NCI-H2107 treated with DMSO at 0.1 percent for 48 hours (cell line): ENCODE data around the gene NPIPB12.
"Not testable (repeated sequence)": the region's sequence is repeated elsewhere in the genome, so short reads cannot be mapped to it uniquely, and the experiment has no call there.

Experiments used
- DNase-seq: peaks from one replicate; lab custom pipeline; 2025; ENCODE audit not compliant: unreplicated experiment; lab: John Stamatoyannopoulos, UW

The NPIPB12 gene

DNA sequence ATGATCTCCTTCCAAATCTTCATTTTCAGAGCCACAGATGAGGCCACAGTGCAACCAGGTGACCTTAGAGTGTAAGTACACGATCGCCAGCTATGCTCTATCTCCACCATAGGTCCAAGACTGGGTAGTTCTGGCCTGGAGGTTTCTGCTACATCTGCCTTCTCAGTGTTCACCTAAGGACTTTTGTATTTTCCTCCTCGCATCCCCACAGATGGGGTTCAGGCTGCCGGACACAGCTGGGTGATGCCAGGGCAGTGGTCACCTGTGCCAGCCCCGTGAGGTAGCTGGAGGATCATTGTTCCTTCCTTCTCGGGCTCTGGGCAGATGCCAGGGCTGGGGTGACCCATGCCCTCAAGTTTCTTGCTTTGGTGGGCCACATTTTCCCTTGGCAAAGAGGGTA lies at the start of gene NPIPB12:
Gene NPIPB12, minus strand, starts transcription at position 101 of the 400 bp plus-strand sequence.
- DNase-seq, result not testable (repeated sequence)

DNA sequence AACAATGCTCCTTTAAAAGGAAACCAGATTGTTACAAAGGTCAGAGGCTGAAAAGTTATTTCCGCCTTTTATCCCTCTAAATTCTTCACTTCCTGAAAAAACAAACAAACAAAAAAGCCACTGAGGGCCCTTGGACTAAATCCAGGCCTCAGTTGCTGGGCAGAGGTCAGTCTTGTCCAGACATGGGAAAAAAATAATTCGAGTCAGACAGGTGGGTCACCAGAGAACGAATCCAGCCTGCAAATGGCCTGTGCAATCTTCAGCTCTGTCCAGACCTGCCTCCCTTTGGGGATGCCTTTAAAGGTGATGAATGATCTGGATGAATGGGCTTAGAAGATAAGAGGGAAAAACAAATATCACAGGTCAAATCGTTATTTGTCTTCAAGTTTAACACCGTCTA lies 15.3 kb upstream of the NPIPB12 start:
- not testable (repeated sequence) for DNase-seq

DNA sequence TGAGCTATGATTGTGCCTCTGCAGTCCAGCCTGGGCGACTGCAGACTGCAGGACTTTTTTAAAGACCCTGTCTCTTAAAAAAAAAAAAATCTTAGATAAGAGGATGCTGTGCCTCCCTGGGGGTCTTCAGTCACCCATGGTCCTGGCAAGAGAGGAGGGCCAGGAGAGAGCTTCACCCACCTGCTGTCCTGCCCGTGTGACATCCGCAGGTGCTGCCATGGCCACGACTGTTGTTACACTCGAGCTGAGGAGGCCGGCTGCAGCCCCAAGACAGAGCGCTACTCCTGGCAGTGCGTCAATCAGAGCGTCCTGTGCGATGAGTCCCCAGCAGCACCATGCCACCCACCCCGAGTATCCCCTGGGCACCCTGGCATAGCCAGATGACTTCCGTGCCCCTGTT lies 23.9 kb downstream of the NPIPB12 start:
- not testable (repeated sequence) for DNase-seq

DNA sequence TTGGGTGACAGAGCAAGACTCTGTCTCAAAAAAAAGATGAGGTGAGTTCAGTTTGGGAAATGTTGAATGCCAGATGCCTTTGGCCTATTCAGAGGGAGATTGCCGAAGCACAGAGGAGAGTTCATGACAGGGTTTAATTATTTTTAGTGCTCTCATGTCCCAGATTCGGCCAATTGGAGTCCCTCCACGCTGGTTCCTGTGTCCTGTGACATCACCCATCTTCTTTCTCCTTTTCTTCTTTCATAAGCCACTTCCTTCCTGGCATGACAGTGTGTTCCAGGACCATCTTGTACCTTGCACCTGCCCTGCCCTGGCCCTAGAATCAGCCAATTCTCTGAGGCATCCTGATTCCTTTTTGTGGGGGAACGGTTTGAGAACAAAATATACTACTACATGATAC lies 34.1 kb downstream of the NPIPB12 start:
- DNase-seq, result not testable (repeated sequence)

DNA sequence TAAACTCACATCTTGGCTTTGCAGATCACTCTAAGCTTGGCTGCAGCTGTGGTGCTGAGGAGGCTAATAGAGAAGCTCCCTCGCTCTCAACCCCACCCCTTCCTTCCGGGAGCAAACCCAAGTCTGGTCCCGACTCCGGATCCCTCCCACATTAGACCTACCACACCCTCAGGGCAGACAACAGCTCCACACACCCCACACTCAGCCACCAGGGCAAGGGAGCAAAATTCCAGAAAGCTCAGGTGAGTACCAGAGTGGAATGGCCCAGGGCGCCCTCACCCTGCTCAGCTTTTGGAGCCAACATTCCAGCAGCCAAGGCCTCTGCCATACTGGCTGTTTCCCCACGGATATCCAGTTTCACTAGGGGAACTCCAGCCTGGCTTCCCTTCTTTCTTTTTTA lies 36.5 kb downstream of the NPIPB12 start:
- DNase-seq, result not testable (repeated sequence)

DNA sequence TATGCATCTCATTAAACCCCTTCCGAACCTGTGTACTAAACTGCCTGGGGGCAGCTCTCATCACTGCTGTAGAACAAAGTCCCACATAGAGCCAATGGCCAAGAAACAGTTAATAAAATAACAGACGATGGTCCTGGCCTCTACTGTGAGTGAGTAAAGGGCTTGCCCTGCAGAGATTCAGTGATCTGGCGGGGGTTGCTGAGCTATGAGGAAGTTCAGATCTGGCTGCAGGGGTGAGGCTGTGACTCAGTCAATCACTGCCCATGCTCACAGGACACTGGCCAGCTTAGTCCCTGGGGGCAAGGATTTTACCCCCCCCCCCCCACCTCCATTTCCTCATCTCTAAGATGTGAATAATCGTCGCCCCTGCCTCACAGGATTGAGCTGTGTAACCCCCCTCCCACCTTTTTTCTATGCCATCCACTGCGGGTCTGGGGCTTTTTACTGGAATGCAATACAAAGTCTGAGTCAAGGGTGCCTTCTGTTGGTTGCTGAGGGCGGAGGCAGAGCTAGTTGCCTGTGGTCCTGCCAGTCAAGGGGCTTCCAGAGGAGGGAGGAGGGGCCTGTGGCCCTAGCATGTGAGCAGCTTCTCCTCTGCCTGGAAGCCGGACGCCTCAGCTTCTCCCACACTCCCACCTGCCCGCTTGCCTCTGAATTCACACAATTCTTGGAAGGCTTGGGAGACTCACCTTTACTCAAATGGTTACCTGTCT lies 38.4 kb downstream of the NPIPB12 start:
- not testable (repeated sequence) for DNase-seq

DNA sequence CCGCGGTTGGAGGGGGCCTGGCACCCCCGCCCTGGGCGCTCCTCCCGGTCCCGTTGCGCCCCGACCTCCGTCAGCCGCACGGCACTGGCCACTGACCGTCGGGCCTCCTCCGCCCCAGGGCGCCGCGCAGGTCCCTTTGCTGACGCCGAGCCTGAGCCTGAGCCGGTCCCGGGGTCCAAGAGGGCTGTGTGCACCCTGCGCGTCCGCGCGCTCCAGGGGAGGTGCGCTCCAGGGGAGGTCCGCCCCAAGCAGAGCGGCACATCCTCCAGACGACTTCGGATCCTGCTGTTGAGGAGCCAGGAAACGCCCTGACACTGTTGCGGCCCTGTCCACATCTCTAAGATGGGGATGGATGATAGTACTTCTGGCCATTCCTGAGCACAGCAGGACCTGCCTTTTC lies 39.3 kb downstream of the NPIPB12 start:
- DNase-seq, result not testable (repeated sequence)

DNA sequence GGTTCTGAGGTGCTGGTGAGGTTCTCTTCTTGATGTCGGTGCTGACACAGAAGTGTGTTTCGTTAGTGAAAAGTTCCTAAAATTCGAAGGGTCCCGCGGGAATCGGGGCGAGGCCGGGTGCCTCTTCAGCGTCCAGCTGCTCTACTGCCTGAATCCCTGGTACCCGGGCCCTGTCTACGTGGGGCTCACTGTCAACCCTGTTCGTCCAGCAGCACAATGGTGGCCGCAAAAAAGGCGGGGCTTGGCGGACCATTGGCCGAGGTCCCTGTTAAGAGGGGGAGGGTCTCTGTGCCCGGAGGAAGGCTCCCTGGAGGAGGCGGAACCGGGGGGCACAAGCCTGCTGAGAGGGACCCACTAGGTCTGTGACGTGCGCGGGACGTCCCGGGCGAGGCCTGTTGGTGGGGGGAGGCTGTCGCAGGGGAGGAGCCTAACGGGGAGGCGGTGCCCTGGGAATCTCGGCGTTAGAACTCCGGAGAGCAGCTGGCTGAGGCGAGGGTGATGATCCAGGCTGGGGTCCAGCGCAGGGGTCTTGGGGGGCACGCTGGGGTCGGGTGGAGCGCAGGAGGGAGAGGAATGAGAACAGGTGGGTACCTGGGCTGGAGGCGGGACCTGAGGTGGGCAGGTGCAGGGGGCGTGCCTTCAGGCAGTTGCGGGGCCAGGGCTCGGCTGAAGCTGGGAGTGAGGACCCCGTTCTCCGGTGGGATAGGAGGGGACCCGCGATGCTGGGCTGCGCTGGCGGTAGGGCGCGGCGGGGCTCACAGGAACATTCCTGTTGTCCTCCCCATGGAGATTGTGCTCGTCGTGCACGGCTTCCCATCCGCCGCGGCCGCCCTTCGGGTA lies 40.0 kb downstream of the NPIPB12 start:
- DNase-seq, result not testable (repeated sequence)

DNA sequence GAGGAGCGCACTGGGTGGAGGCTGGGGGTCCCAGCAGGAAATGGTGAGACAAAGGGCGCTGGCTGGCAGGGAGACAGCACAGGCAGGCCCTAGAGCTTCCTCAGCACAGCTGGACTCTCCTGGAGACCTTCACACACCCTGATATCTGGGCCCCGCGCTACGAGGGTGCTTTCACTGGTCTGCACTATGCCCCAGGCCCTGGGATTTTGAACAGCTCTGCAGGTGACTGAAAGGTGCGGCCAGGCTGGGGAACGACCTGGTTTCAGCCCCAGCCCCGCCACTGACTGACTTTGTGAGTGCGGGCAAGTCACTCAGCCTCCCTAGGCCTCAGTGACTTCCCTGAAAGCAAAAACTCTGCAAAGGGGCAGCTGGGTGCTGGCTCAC lies 45.6 kb downstream of the NPIPB12 start:
- not testable (repeated sequence) for DNase-seq

DNA sequence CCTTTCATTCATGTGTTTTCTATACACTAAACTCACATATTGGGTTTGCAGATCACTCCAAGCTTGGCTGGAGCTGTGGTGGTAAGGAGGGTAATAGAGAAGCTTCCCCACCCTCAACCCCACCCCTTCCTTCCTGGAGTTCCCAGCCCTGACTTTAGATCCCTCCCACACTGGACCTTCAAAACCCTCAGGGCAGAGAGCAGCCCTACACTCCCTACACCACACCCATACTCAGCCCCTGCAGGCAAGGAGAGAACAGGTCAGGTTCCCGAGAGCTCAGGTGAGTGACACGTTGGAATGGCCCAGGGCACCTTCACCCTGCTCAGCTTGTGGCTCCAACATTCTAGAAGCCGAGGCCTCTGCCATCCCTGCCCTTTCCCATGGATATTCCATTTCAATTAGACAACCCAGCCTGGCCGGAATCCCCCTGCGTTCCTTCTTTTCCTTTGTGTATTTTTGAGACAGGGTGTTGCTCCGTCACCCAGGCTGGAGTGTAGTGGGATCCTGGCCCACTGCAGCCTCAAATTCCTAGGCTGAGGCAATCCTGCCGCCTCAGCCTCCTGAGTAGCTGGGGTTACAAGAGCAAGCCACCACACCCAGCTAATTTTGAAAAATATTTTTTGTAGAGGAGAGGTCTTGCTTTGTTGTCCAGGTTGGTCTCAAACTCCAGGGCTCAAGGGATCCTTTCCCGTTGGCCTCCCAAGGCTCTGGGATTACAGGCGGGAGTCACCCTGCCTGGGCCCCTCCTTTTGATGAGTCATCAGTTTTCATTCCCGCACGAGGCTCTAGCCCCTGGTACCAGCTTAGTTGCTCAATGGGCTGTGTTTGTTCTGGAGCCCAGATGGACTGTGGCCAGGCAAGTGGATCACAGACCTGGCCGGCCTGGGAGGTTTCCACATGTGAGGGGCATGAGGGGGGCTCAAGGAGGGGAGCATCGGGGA lies 46.2 kb downstream of the NPIPB12 start, which contains the start of gene SULT1A4:
Gene SULT1A4, plus strand, starts transcription at position 208 of the 941 bp plus-strand sequence. CDS start 1,473 bp downstream, outside the sequence.
- DNase-seq, result not testable (repeated sequence)

DNA sequence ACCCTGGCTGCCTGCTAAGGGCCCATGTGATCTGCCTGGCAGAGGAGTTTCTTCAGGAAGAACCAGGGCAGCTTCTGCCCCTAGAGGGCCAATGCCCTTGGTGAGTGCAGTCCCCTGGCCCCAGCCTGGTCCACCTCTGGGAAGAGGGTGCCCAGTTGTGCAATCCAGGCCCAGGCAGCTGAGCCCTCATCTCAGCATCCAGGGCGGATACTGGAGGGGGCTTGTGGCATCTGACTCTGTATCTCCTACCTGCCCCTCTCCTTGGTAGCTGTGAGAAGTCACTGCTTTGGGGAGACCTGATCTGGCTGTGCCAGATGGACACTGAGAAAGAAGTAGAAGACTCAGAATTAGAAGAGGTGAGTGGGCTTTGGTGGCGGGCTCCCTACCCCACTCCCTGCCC lies 48.5 kb downstream of the NPIPB12 start:
- DNase-seq, result not testable (repeated sequence)

DNA sequence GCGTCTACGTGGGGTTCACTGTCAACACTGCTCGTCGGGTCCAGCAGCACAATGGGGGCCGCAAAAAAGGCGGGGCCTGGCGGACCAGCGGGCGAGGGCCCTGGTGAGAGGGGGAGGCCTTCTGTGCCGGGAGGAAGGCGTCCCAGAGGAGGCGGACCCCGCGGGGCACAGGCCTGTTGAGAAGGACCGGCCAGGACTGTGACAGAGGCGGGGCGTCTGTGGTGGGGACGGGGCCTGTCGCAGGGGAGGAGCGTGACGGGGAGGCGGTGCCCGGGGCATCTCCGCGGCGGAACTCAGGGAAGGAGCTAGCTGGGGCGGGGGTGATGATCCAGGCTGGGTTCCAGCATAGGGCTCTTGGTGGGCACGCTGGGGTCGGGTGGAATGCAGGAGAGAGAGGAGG lies 51.4 kb downstream of the NPIPB12 start:
- DNase-seq, result not testable (repeated sequence)

DNA sequence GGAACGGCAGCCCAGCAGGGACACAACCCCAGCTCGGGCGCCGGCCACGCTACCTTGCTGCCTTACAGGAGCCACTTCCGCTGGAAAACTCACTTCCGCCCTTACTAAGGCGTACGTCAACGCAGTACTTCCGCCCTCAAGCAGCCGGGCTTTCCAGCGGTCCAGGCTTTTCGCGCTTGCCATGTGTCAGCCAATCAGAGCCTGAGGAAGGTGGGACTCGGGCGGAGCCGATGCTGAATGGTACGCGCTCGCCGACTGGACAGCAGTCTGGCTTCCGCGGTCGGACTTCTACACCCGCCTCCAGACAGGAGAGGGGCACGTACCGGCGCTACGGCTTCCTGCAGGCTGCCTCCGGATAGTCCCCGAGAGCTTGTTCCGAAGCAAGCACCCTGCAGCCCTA lies 51.9 kb downstream of the NPIPB12 start, which contains the start of the genes BOLA2 and SLX1B:
Gene BOLA2, minus strand, starts transcription at position 83 of the 400 bp plus-strand sequence. CDS start 98 bp downstream, outside the sequence.
Gene SLX1B, plus strand, starts transcription at position 265 of the 400 bp plus-strand sequence.
- DNase-seq, result not testable (repeated sequence)

DNA sequence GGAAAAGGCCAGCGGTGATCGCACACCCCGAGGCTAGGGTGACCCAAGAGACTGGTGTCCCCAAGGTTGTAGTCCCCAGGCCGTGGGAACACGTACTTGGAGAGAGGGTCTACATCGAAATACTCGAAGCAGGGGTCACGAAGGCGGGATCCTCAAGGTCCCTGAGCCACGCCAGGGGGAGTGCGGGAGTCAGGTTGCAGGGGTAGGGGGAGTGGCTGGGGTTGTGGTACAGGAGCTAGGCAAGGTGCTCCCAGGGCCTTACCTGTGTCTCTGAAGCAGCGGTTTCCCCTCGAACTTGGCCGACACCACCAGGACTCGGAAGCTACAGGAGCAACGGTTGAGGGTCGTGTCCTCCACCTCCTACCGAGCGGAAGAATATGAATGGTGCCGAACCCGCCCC lies 52.5 kb downstream of the NPIPB12 start:
- DNase-seq, result not testable (repeated sequence)
